KBM-7 (cell line): ENCODE data around the gene SLC19A1.
"Not testable (repeated sequence)": the region's sequence is repeated elsewhere in the genome, so short reads cannot be mapped to it uniquely, and the experiment has no call there.

Experiments used
- DNase-seq: peaks from one replicate; pipeline ENCODE4 v3.0.0-alpha.2; 2015
- in situ Hi-C: fragments of 300-500 bp; cut with MboI; formaldehyde crosslinking; loops from 2 replicates; pipeline ENCODE4 v1.14.3; 2020; ENCODE audit warnings: low sequenced_read_pairs, low pct_unique_long_range_greater_than_20kb, mixed read lengths

SLC19A1 gene

GRCh38 chr21:45578176-45578801 is 36.0 kb upstream of the SLC19A1 start:
- in situ Hi-C loops: no loop called here

GRCh38 chr21:45577801-45578175 is 35.5 kb upstream of the SLC19A1 start:
- in situ Hi-C loops: no loop called here
- no peak for DNase-seq

More at GRCh38 chr21:45578176-45578801, 36.0 kb upstream of the SLC19A1 start:
- DNase-seq: no peak

- in situ Hi-C loops: no loop called here
- DNase-seq: no peak
Observed at GRCh38 chr21:45576838-45577737, 34.8 kb upstream of the SLC19A1 start.

- no peak for DNase-seq
- in situ Hi-C loops: no loop called here
Observed at GRCh38 chr21:45575993-45576837, 34.0 kb upstream of the SLC19A1 start.

- in situ Hi-C loops: no loop called here
Observed at GRCh38 chr21:45575304-45575992, 33.2 kb upstream of the SLC19A1 start.

GRCh38 chr21:45574691-45575090 is 32.5 kb upstream of the SLC19A1 start:
- no peak for DNase-seq
- in situ Hi-C loops: no loop called here

More at GRCh38 chr21:45575304-45575992, 33.2 kb upstream of the SLC19A1 start:
- DNase-seq: no peak

GRCh38 chr21:45574081-45574501 is 31.9 kb upstream of the SLC19A1 start:
- in situ Hi-C loops: no loop called here
- no peak for DNase-seq

- no peak for DNase-seq
- in situ Hi-C loops: no loop called here
Observed at GRCh38 chr21:45573452-45574035, 31.3 kb upstream of the SLC19A1 start.

GRCh38 chr21:45572783-45573451 is 30.7 kb upstream of the SLC19A1 start:
- no peak for DNase-seq
- in situ Hi-C loops: no loop called here

- no peak for DNase-seq
- in situ Hi-C loops: no loop called here
Observed at GRCh38 chr21:45572231-45572630, 30.0 kb upstream of the SLC19A1 start.

GRCh38 chr21:45571641-45572040 is 29.4 kb upstream of the SLC19A1 start:
- in situ Hi-C loops: no loop called here
- no peak for DNase-seq

- DNase-seq: no peak
- in situ Hi-C loops: no loop called here
Observed at GRCh38 chr21:45570826-45571601, 28.8 kb upstream of the SLC19A1 start.

GRCh38 chr21:45570071-45570470 is 27.8 kb upstream of the SLC19A1 start:
- in situ Hi-C loops: no loop called here

GRCh38 chr21:45568383-45568782 is 26.1 kb upstream of the SLC19A1 start:
- no peak for DNase-seq
- in situ Hi-C loops: no loop called here

More at GRCh38 chr21:45570071-45570470, 27.8 kb upstream of the SLC19A1 start:
- no peak for DNase-seq

- in situ Hi-C loops: not testable (repeated sequence)
Observed at GRCh38 chr21:45564137-45564536, 21.9 kb upstream of the SLC19A1 start.

GRCh38 chr21:45562965-45563364 is 20.7 kb upstream of the SLC19A1 start:
- in situ Hi-C loops: no loop called here
- DNase-seq: no peak

More at GRCh38 chr21:45564137-45564536, 21.9 kb upstream of the SLC19A1 start:
- DNase-seq: not testable (repeated sequence)

- in situ Hi-C loops: no loop called here
- no peak for DNase-seq
Observed at GRCh38 chr21:45562402-45562801, 20.2 kb upstream of the SLC19A1 start.
